Endothelial cell (in vitro differentiated cells): ENCODE results near the gene RABGAP1. TPM values are rescaled to one million over a fixed set of nuclear protein-coding genes. Genes with fewer than 3 reads are reported as not detected.
A peak's percentile ranks its signal among the peaks of the same experiment; 100 is the strongest.

Experiments
- DNase-seq: peaks from one replicate; pipeline ENCODE4 v3.0.0; 2021; ENCODE audit warnings: low spot score
- H3K27ac Mint-ChIP-seq: one replicate; pipeline ENCODE4 v1.8.0; 2021; ENCODE audit warnings: mixed read lengths, inconsistent platforms; ENCODE audit not compliant: unreplicated experiment
- H3K27me3 Mint-ChIP-seq: one replicate; pipeline ENCODE4 v1.8.0; 2021; ENCODE audit warnings: mild to moderate bottlenecking, moderate library complexity, mixed read lengths, inconsistent platforms; ENCODE audit not compliant: unreplicated experiment
- H3K36me3 Mint-ChIP-seq: one replicate; pipeline ENCODE4 v1.8.0; 2021; ENCODE audit warnings: mild to moderate bottlenecking, low read depth, mixed read lengths, inconsistent platforms; ENCODE audit not compliant: unreplicated experiment
- H3K4me1 Mint-ChIP-seq: one replicate; pipeline ENCODE4 v1.8.0; 2021; ENCODE audit warnings: mild to moderate bottlenecking, mixed read lengths, inconsistent platforms; ENCODE audit not compliant: unreplicated experiment
- H3K4me3 Mint-ChIP-seq: one replicate; pipeline ENCODE4 v1.8.0; 2021; ENCODE audit warnings: mild to moderate bottlenecking, mixed read lengths, inconsistent platforms; ENCODE audit not compliant: unreplicated experiment
- H3K9me3 Mint-ChIP-seq: one replicate; pipeline ENCODE4 v1.8.0; 2021; ENCODE audit warnings: mixed read lengths, inconsistent platforms; ENCODE audit not compliant: unreplicated experiment
- total RNA-seq: library from RNA; stranded (reverse); fragmentation: NEBNext Ultra II Directional; extraction: Animal tissue kit (Norgen Biotek cat#: 25700); gene quantifications from one replicate; pipeline ENCODE4 v1.2.1, GENCODE V29; 2021; ENCODE audit not compliant: unreplicated experiment
- TF ChIP-seq, protein P1 (sequence below): fragments of 200-600 bp; sonication (generic); IDR thresholded peaks from one replicate; pipeline ENCODE4 v1.5.0; 2021; ENCODE audit warnings: antibody characterized with exemption; ENCODE audit not compliant: unreplicated experiment

Gene RABGAP1
- total RNA-seq, 1 donor from 2014 or later: 58.2 TPM

GRCh38 chr9:123039617-123040219 is 98.9 kb downstream of the RABGAP1 start:
- TF ChIP-seq, protein P1, sequence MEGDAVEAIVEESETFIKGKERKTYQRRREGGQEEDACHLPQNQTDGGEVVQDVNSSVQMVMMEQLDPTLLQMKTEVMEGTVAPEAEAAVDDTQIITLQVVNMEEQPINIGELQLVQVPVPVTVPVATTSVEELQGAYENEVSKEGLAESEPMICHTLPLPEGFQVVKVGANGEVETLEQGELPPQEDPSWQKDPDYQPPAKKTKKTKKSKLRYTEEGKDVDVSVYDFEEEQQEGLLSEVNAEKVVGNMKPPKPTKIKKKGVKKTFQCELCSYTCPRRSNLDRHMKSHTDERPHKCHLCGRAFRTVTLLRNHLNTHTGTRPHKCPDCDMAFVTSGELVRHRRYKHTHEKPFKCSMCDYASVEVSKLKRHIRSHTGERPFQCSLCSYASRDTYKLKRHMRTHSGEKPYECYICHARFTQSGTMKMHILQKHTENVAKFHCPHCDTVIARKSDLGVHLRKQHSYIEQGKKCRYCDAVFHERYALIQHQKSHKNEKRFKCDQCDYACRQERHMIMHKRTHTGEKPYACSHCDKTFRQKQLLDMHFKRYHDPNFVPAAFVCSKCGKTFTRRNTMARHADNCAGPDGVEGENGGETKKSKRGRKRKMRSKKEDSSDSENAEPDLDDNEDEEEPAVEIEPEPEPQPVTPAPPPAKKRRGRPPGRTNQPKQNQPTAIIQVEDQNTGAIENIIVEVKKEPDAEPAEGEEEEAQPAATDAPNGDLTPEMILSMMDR: no peak
- Mint-ChIP-seq H3K9me3 (no peaks in the 10 kb centered on the region), H3K27ac (peak overlapping the region; percentile 83), H3K36me3 (no peaks in the 10 kb centered on the region), H3K4me3 (no peak overlapping the region), H3K4me1 (peaks cover 83% of the 10 kb centered on the region), H3K27me3 (peaks cover 4% of the 10 kb centered on the region)
- no peak for DNase-seq

DNA sequence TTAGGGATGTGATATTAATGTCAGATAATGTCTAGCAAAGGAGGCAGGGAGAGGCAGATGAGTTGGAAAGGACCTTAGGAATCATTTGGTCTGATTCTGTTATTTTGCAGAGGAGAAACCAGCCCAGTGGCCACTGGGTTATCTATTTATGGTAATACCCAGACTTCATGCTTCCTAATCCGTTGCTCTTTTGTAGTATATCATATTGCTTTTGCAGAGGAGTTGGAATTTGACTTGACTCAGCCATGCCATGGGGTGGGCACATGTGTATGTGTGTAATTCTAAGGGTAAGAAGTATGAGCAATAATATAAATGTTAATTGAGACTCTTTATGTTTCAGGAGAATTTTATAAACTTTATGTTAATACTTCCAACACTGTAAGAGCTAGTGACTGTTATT is 100.0 kb downstream of the RABGAP1 start:
- Mint-ChIP-seq H3K4me3 (no peak overlapping the region), H3K27ac (peak overlapping the region; percentile 4), H3K9me3 (no peaks in the 10 kb centered on the region), H3K27me3 (no peaks in the 10 kb centered on the region), H3K36me3 (no peaks in the 10 kb centered on the region), H3K4me1 (peaks cover 79% of the 10 kb centered on the region)
- DNase-seq: no peak
- TF ChIP-seq, protein P1: no peak

DNA sequence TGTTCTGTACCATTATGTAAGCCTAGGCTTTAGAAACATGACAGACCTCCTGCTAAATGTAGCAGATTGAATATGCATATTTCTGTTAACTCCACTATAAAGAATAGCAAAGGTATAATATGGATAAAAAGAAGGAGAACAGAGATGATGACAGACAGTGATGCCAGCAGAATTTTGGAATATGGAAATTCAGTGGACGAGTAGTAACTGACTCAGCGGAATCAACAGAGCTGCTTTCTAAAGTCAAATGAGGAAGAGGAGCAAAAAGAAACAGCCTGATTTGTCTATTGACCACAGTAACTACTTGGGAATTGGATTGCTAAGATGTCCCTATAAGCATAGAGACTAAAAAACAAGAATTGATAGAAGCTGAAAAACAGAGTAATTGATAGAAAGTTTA is 100.7 kb downstream of the RABGAP1 start:
- TF ChIP-seq, protein P1: no peak
- Mint-ChIP-seq H3K36me3 (no peaks in the 10 kb centered on the region), H3K4me3 (peak overlapping the region; percentile 70), H3K27ac (peak overlapping the region; percentile 96), H3K9me3 (no peaks in the 10 kb centered on the region), H3K27me3 (peaks cover 2% of the 10 kb centered on the region), H3K4me1 (peaks cover 82% of the 10 kb centered on the region)
- no peak for DNase-seq

- Mint-ChIP-seq H3K9me3 (no peaks in the 10 kb centered on the region), H3K27ac (peak overlapping the region; percentile 96), H3K4me3 (peak overlapping the region; percentile 4), H3K4me1 (peaks cover 75% of the 10 kb centered on the region), H3K27me3 (peaks cover 2% of the 10 kb centered on the region), H3K36me3 (no peaks in the 10 kb centered on the region)
- TF ChIP-seq, protein P1: no peak
- no peak for DNase-seq
These were observed 102.5 kb downstream of the RABGAP1 start for GRCh38 chr9:123043081-123043939.

GRCh38 chr9:123044586-123044985 is 103.8 kb downstream of the RABGAP1 start:
- Mint-ChIP-seq H3K9me3 (no peaks in the 10 kb centered on the region), H3K4me3 (peak overlapping the region; percentile 80), H3K36me3 (no peaks in the 10 kb centered on the region), H3K27ac (peak overlapping the region; percentile 99), H3K27me3 (peaks cover 2% of the 10 kb centered on the region), H3K4me1 (peaks cover 72% of the 10 kb centered on the region)
- TF ChIP-seq, protein P1: no peak
- no peak for DNase-seq
